HEK293 (cell line): ENCODE measurements around the gene ZNF181.

Experiments
- GLI2 ChIP-seq: fragments of 450-650 bp; formaldehyde crosslinking; IDR thresholded peaks from 2 replicates; pipeline ENCODE4; 2017; ENCODE audit warnings: missing biosample characterization, missing genetic modification characterization, low read depth, borderline replicate concordance
- GLIS2 ChIP-seq: fragments of 450-650 bp; formaldehyde crosslinking; IDR thresholded peaks from 2 replicates; pipeline ENCODE4 v1.5.1; 2016; ENCODE audit warnings: missing biosample characterization, missing genetic modification characterization
- HOXA7 ChIP-seq: sonication (generic); formaldehyde crosslinking; IDR thresholded peaks from 2 replicates; pipeline ENCODE4 v1.8.1; 2022; ENCODE audit warnings: missing genetic modification reagents, borderline replicate concordance
- RBAK ChIP-seq: fragments of 450-650 bp; formaldehyde crosslinking; IDR thresholded peaks from 2 replicates; pipeline ENCODE4 v1.5.1; 2016; ENCODE audit warnings: missing biosample characterization, missing genetic modification characterization
- REPIN1 ChIP-seq: fragments of 450-650 bp; formaldehyde crosslinking; IDR thresholded peaks from 2 replicates; pipeline ENCODE4 v1.5.1; 2017; ENCODE audit warnings: missing biosample characterization, missing genetic modification characterization, low read depth
- SP2 ChIP-seq: fragments of 450-650 bp; formaldehyde crosslinking; IDR thresholded peaks from 2 replicates; pipeline ENCODE4 v1.5.1; 2016; ENCODE audit warnings: missing biosample characterization, missing genetic modification characterization
- TCF7L2 ChIP-seq: IDR thresholded peaks from 2 replicates; pipeline ENCODE4 v1.6.1; 2011; ENCODE audit warnings: low read depth, mild to moderate bottlenecking, inconsistent platforms, low read length, moderate library complexity, borderline replicate concordance
- ZBTB48 ChIP-seq: fragments of 450-650 bp; formaldehyde crosslinking; IDR thresholded peaks from 2 replicates; pipeline ENCODE4 v1.5.1; 2016; ENCODE audit warnings: missing biosample characterization, missing genetic modification characterization
- ZBTB6 ChIP-seq: fragments of 450-650 bp; formaldehyde crosslinking; IDR thresholded peaks from 2 replicates; pipeline ENCODE4 v1.5.1; 2017; ENCODE audit warnings: missing biosample characterization, missing genetic modification characterization
- ZFHX2 ChIP-seq: fragments of 450-650 bp; formaldehyde crosslinking; conservative IDR thresholded peaks from 2 replicates; pipeline ENCODE4 v1.5.1; 2016; ENCODE audit warnings: missing biosample characterization, missing genetic modification characterization
- ZFP3 ChIP-seq: fragments of 450-650 bp; formaldehyde crosslinking; IDR thresholded peaks from 2 replicates; pipeline ENCODE4 v1.5.1; 2016; ENCODE audit warnings: low read depth, missing biosample characterization, missing genetic modification characterization
- ZIC2 ChIP-seq: fragments of 450-650 bp; formaldehyde crosslinking; IDR thresholded peaks from 2 replicates; pipeline ENCODE4 v1.5.1; 2016; ENCODE audit warnings: missing biosample characterization, missing genetic modification characterization
- ZNF140 ChIP-seq: fragments of 450-650 bp; formaldehyde crosslinking; IDR thresholded peaks from 2 replicates; pipeline ENCODE4 v1.5.1; 2016; ENCODE audit warnings: missing biosample characterization, missing genetic modification characterization
- ZNF174 ChIP-seq: fragments of 450-650 bp; formaldehyde crosslinking; IDR thresholded peaks from 2 replicates; pipeline ENCODE4 v1.5.0; 2017; ENCODE audit warnings: missing biosample characterization, mild to moderate bottlenecking, missing genetic modification characterization
- ZNF24 ChIP-seq: fragments of 450-650 bp; formaldehyde crosslinking; IDR thresholded peaks from 2 replicates; pipeline ENCODE4 v1.5.1; 2016; ENCODE audit warnings: missing biosample characterization, missing genetic modification characterization
- ZNF311 ChIP-seq: fragments of 450-650 bp; formaldehyde crosslinking; IDR thresholded peaks from 2 replicates; pipeline ENCODE4 v1.5.1; 2017; ENCODE audit warnings: missing biosample characterization, missing genetic modification characterization, borderline replicate concordance
- ZNF324 ChIP-seq: fragments of 450-650 bp; formaldehyde crosslinking; IDR thresholded peaks from 2 replicates; pipeline ENCODE4 v1.5.1; 2016; ENCODE audit warnings: missing biosample characterization, missing genetic modification characterization
- ZNF416 ChIP-seq: fragments of 450-650 bp; formaldehyde crosslinking; IDR thresholded peaks from 2 replicates; pipeline ENCODE4 v1.5.1; 2016; ENCODE audit warnings: missing biosample characterization, missing genetic modification characterization
- ZNF510 ChIP-seq: fragments of 450-650 bp; formaldehyde crosslinking; IDR thresholded peaks from 2 replicates; pipeline ENCODE4 v1.5.1; 2018; ENCODE audit warnings: mild to moderate bottlenecking, missing genetic modification characterization, missing biosample characterization; ENCODE audit not compliant: insufficient replicate concordance
- ZNF555 ChIP-seq: fragments of 450-650 bp; formaldehyde crosslinking; conservative IDR thresholded peaks from 2 replicates; pipeline ENCODE4 v1.5.1; 2017; ENCODE audit warnings: missing biosample characterization, mild to moderate bottlenecking, missing genetic modification characterization, inconsistent platforms
- ZNF585B ChIP-seq: fragments of 450-650 bp; formaldehyde crosslinking; IDR thresholded peaks from 2 replicates; pipeline ENCODE4 v1.5.1; 2016; ENCODE audit warnings: missing biosample characterization, missing genetic modification characterization
- ZNF664 ChIP-seq: fragments of 450-650 bp; formaldehyde crosslinking; IDR thresholded peaks from 2 replicates; pipeline ENCODE4 v1.5.1; 2016; ENCODE audit warnings: missing biosample characterization, missing genetic modification characterization
- ZNF692 ChIP-seq: fragments of 450-650 bp; formaldehyde crosslinking; IDR thresholded peaks from 2 replicates; pipeline ENCODE4 v1.5.1; 2016; ENCODE audit warnings: missing biosample characterization, missing genetic modification characterization
- ZNF701 ChIP-seq: fragments of 450-650 bp; formaldehyde crosslinking; IDR thresholded peaks from 2 replicates; pipeline ENCODE4 v1.5.1; 2016; ENCODE audit warnings: missing biosample characterization, missing genetic modification characterization
- ZNF747 ChIP-seq: fragments of 450-650 bp; formaldehyde crosslinking; IDR thresholded peaks from 2 replicates; pipeline ENCODE4 v1.5.1; 2016; ENCODE audit warnings: missing biosample characterization, missing genetic modification characterization
- ZNF792 ChIP-seq: fragments of 450-650 bp; formaldehyde crosslinking; IDR thresholded peaks from 2 replicates; pipeline ENCODE4 v1.5.1; 2016; ENCODE audit warnings: missing biosample characterization, missing genetic modification characterization
- ZSCAN16 ChIP-seq: fragments of 450-650 bp; formaldehyde crosslinking; IDR thresholded peaks from 2 replicates; pipeline ENCODE4 v1.5.1; 2016; ENCODE audit warnings: missing biosample characterization, missing genetic modification characterization
- ZSCAN4 ChIP-seq: fragments of 450-650 bp; formaldehyde crosslinking; IDR thresholded peaks from 2 replicates; pipeline ENCODE4 v1.5.1; 2017; ENCODE audit warnings: missing biosample characterization, missing genetic modification characterization
- ZSCAN5A ChIP-seq: fragments of 450-650 bp; formaldehyde crosslinking; IDR thresholded peaks from 2 replicates; pipeline ENCODE4 v1.5.1; 2016; ENCODE audit warnings: missing biosample characterization, missing genetic modification characterization
- TF ChIP-seq, protein P1 (sequence below): fragments of 450-650 bp; formaldehyde crosslinking; IDR thresholded peaks from 2 replicates; pipeline ENCODE4 v1.5.1; 2016; ENCODE audit warnings: missing biosample characterization, missing genetic modification characterization
- TF ChIP-seq, protein P2 (sequence below): fragments of 450-650 bp; formaldehyde crosslinking; IDR thresholded peaks from 2 replicates; pipeline ENCODE4 v1.5.1; 2016; ENCODE audit warnings: missing biosample characterization, missing genetic modification characterization

ZNF181 gene

GRCh38 chr19:34712395-34713261 lies 21.4 kb upstream of the ZNF181 start (continued):
- TF ChIP-seq ZNF692 (tag by site-specific recombination): no peak
- TF ChIP-seq, protein P1, sequence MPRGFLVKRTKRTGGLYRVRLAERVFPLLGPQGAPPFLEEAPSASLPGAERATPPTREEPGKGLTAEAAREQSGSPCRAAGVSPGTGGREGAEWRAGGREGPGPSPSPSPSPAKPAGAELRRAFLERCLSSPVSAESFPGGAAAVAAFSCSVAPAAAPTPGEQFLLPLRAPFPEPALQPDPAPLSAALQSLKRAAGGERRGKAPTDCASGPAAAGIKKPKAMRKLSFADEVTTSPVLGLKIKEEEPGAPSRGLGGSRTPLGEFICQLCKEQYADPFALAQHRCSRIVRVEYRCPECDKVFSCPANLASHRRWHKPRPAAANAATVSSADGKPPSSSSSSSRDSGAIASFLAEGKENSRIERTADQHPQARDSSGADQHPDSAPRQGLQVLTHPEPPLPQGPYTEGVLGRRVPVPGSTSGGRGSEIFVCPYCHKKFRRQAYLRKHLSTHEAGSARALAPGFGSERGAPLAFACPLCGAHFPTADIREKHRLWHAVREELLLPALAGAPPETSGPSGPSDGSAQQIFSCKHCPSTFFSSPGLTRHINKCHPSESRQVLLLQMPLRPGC: no peak
- TF ChIP-seq ZSCAN5A (tag by site-specific recombination): no peak
- no peak for TF ChIP-seq ZFP3 (tag by site-specific recombination)
- no peak for TF ChIP-seq ZNF140 (tag by site-specific recombination)
- TF ChIP-seq, protein P2, sequence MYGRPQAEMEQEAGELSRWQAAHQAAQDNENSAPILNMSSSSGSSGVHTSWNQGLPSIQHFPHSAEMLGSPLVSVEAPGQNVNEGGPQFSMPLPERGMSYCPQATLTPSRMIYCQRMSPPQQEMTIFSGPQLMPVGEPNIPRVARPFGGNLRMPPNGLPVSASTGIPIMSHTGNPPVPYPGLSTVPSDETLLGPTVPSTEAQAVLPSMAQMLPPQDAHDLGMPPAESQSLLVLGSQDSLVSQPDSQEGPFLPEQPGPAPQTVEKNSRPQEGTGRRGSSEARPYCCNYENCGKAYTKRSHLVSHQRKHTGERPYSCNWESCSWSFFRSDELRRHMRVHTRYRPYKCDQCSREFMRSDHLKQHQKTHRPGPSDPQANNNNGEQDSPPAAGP (tag by site-specific recombination): no peak
- TF ChIP-seq ZNF174 (tag by site-specific recombination): no peak
- 0 out of 2 replicates have a peak, but pooled peaks have one; percentile 3 for TF ChIP-seq GLI2 (tag by site-specific recombination)
- no peak for TF ChIP-seq ZNF585B (tag by site-specific recombination)
- TF ChIP-seq RBAK (tag by site-specific recombination): no peak
- TF ChIP-seq ZNF24 (tag by site-specific recombination): no peak
- TF ChIP-seq ZNF416: no peak
- TF ChIP-seq ZNF664 (tag by site-specific recombination): no peak
- no peak for TF ChIP-seq REPIN1 (tag by site-specific recombination)
- no peak for TF ChIP-seq ZFHX2
- no peak for TF ChIP-seq ZNF510
- TF ChIP-seq HOXA7 (CRISPR knock-in tag): no peak
- TF ChIP-seq TCF7L2: no peak
- TF ChIP-seq ZIC2: no peak
- TF ChIP-seq ZNF324 (tag by site-specific recombination): peak; percentile 46
- TF ChIP-seq ZNF311: no peak
- TF ChIP-seq ZNF555 (tag by site-specific recombination): no peak
- TF ChIP-seq ZNF701: no peak
- TF ChIP-seq ZBTB48 (tag by site-specific recombination): no peak
- TF ChIP-seq ZSCAN4 (tag by site-specific recombination): peak; percentile 78
- TF ChIP-seq GLIS2 (tag by site-specific recombination): no peak
- no peak for TF ChIP-seq ZBTB6 (tag by site-specific recombination)
- TF ChIP-seq ZSCAN16 (tag by site-specific recombination): 0 out of 2 replicates have a peak, but pooled peaks have one; percentile 77
- TF ChIP-seq ZNF792 (tag by site-specific recombination): no peak
- TF ChIP-seq ZNF747 (tag by site-specific recombination): no peak
- TF ChIP-seq SP2 (tag by site-specific recombination): no peak
